Endothelial cell of umbilical vein (primary cell): ENCODE data around the gene CYFIP2. TPM values are rescaled to one million over a fixed set of nuclear protein-coding genes. Genes with fewer than 3 reads are reported as not detected.

ENCODE experiments used
- BruUV-seq: library from RNA; stranded (reverse); fragments of 400-500 nt; replicated peaks from 2 replicates; lab custom pipeline; 2021; lab: Mats Ljungman, UMichigan
- CTCF ChIA-PET: fragments of 300-600, 350-600 bp; sonication (Branson Sonifier 250); formaldehyde crosslinking; loops from one replicate; lab custom pipeline; 2021; ENCODE audit warnings: antibody characterized with exemption, inconsistent platforms; lab: Charles Lee
- POLR2A ChIA-PET: fragments of 300-600, 350-600 bp; sonication (Branson Sonifier 250); formaldehyde crosslinking; loops from one replicate; lab custom pipeline; 2021; ENCODE audit warnings: antibody characterized with exemption, inconsistent platforms; lab: Charles Lee
- DNase-seq: peaks from one replicate; pipeline ENCODE4 v3.0.0-alpha.2; 2011; ENCODE audit warnings: low read depth, low spot score
- FAIRE-seq: peaks from 2 replicates; lab custom pipeline; 2011; peaks lifted over from hg19 to GRCh38; lab: Jason Lieb, UNC
- H2AFZ ChIP-seq: 2 replicates; pipeline ENCODE4 v1.6.0; 2012; ENCODE audit warnings: low read depth, low read length, control low read depth, inconsistent platforms
- H3K27ac ChIP-seq: 2 replicates; pipeline ENCODE4 v1.5.1; 2011; ENCODE audit warnings: low read depth, mild to moderate bottlenecking, control low read depth, low read length, moderate library complexity; ENCODE audit not compliant: insufficient read depth
- H3K27me3 ChIP-seq, 2 experiments: 2 replicates each; pipeline versions ENCODE4 v1.6.0 to v1.6.1; 2011; ENCODE audit warnings: low read length in 2 of 2, mixed read lengths in 1 of 2; ENCODE audit not compliant: control insufficient read depth in 2 of 2, insufficient read depth in 2 of 2
- H3K36me3 ChIP-seq, 2 experiments: 2 replicates in 1 of 2; 3 replicates in 1 of 2; pipeline ENCODE4 v1.5.1; 2011; ENCODE audit warnings: low read length in 2 of 2, mild to moderate bottlenecking in 1 of 2, moderate library complexity in 1 of 2; ENCODE audit not compliant: control insufficient read depth in 2 of 2, insufficient read depth in 2 of 2; ENCODE audit errors: extremely low read depth in 1 of 2
- H3K4me1 ChIP-seq: 3 replicates; pipeline ENCODE4 v1.5.1; 2011; ENCODE audit warnings: mild to moderate bottlenecking, low read length; ENCODE audit not compliant: control insufficient read depth, insufficient read depth; ENCODE audit errors: extremely low read depth
- H3K4me2 ChIP-seq: 2 replicates; pipeline ENCODE4 v1.6.1; 2011; ENCODE audit warnings: low read length, control low read depth, mixed read lengths; ENCODE audit not compliant: insufficient read depth
- H3K4me3 ChIP-seq, 3 experiments: fragments of 200-600 bp in 1 of 3; sonication (generic), shearing (Covaris generic) in 1 of 3; replicated peaks in 1 of 3; 2 replicates each; pipeline ENCODE4 v1.5.1; 2011 to 2016; ENCODE audit warnings: control low read depth in 3 of 3, low read length in 3 of 3, mild to moderate bottlenecking in 2 of 3, inconsistent platforms in 1 of 3, low read depth in 1 of 3, moderate library complexity in 1 of 3; ENCODE audit not compliant: insufficient read depth in 1 of 3
- H3K79me2 ChIP-seq: 2 replicates; pipeline ENCODE4 v1.6.0; 2012; ENCODE audit warnings: low read length, inconsistent platforms; ENCODE audit not compliant: control insufficient read depth, insufficient read depth
- H3K9ac ChIP-seq: replicated peaks from 2 replicates; pipeline ENCODE3; 2011; ENCODE audit warnings: low read length, control low read depth; ENCODE audit not compliant: insufficient read depth; ENCODE audit errors: extremely low read depth
- H3K9me1 ChIP-seq: replicated peaks from 3 replicates; pipeline ENCODE4 v1.6.0; 2011; ENCODE audit warnings: mild to moderate bottlenecking, low read length; ENCODE audit not compliant: control insufficient read depth, insufficient read depth; ENCODE audit errors: extremely low read depth
- H3K9me3 ChIP-seq: replicated peaks from 2 replicates; pipeline ENCODE4 v1.5.1; 2012; ENCODE audit warnings: low read length, inconsistent platforms; ENCODE audit not compliant: control insufficient read depth, insufficient read depth
- H4K20me1 ChIP-seq: replicated peaks from 2 replicates; pipeline ENCODE3; 2011; ENCODE audit warnings: mild to moderate bottlenecking, low read length; ENCODE audit not compliant: control insufficient read depth, insufficient read depth; ENCODE audit errors: extremely low read depth
- EZH2 ChIP-seq: IDR thresholded peaks from 2 replicates; pipeline ENCODE4 v1.6.1; 2012; ENCODE audit warnings: borderline replicate concordance, low read depth, mild to moderate bottlenecking, moderate library complexity, low read length, inconsistent platforms; ENCODE audit not compliant: severe bottlenecking
- FOS ChIP-seq: IDR thresholded peaks from 2 replicates; pipeline ENCODE4 v1.6.1; 2011; ENCODE audit warnings: mild to moderate bottlenecking, low read length, moderate library complexity, borderline replicate concordance; ENCODE audit not compliant: insufficient read depth
- GATA2 ChIP-seq: IDR thresholded peaks from 2 replicates; pipeline ENCODE4 v1.7.0; 2011; ENCODE audit warnings: low read depth, mild to moderate bottlenecking, moderate library complexity, mixed read lengths, low read length; ENCODE audit not compliant: insufficient read length, insufficient read depth
- JUN ChIP-seq: IDR thresholded peaks from 2 replicates; pipeline ENCODE4 v1.6.1; 2011; ENCODE audit warnings: borderline replicate concordance, low read depth; ENCODE audit not compliant: insufficient read length, insufficient read depth
- MYC ChIP-seq: IDR thresholded peaks from one replicate; pipeline ENCODE4 v1.6.1; 2011; ENCODE audit warnings: mild to moderate bottlenecking, low read depth, low read length
- POLR2A ChIP-seq: IDR thresholded peaks from 2 replicates; pipeline ENCODE4 v1.6.1; 2012; ENCODE audit warnings: low read depth, mild to moderate bottlenecking, control low read depth, low read length
- POLR2AphosphoS5 ChIP-seq: IDR thresholded peaks from 2 replicates; pipeline ENCODE4 v1.6.1; 2012; ENCODE audit warnings: low read depth, mild to moderate bottlenecking, control low read depth, low read length, moderate library complexity; ENCODE audit not compliant: insufficient read depth
- dilution Hi-C: fragments of 300-500 bp; cut with MboI; formaldehyde crosslinking; loops from one replicate; pipeline ENCODE4 v1.15.0; 2019; ENCODE audit warnings: low sequenced_read_pairs; ENCODE audit not compliant: extremely low pct_ligation_motif_present
- intact Hi-C: fragments of 100-400 bp; cut with micrococcal nuclease; formaldehyde crosslinking; loops from one replicate; pipeline ENCODE4 v1.10.0; 2022
- polyA plus RNA-seq, 4 experiments: library from polyadenylated mRNA; depleted of rRNA in 3 of 4; stranded (reverse) in 3 of 4; unstranded in 1 of 4; fragments of >200 nt; gene quantifications; 2 replicates each; pipeline versions ENCODE4 v1.2.1 to v1.2.3, GENCODE V29; 2011 to 2012; ENCODE audit warnings: missing spikeins in 1 of 4
- total RNA-seq: library from RNA; stranded (reverse); gene quantifications from 2 replicates; pipeline ENCODE4 v1.2.3, GENCODE V29; 2021
- TF ChIP-seq, protein P1 (sequence below): IDR thresholded peaks from 2 replicates; pipeline ENCODE4 v1.6.1; 2011; ENCODE audit not compliant: insufficient read depth, insufficient read length
- TF ChIP-seq, protein P2 (sequence below), 2 donors: IDR thresholded peaks; 1 replicate in 1 of 2; 2 replicates in 1 of 2; pipeline ENCODE4 v1.5.1; 2011; ENCODE audit warnings: low read length in 2 of 2, mild to moderate bottlenecking in 2 of 2, moderate library complexity in 2 of 2, control low read depth in 1 of 2, inconsistent platforms in 1 of 2, low read depth in 1 of 2; ENCODE audit not compliant: insufficient read depth in 1 of 2; ENCODE audit errors: extremely low read depth in 1 of 2

Gene CYFIP2
- total and polyA plus RNA-seq, 2 donors (not counting 3 experiments of a cell fraction or from before 2014, with no cell fraction given): 9.2 to 22.4 TPM

DNA sequence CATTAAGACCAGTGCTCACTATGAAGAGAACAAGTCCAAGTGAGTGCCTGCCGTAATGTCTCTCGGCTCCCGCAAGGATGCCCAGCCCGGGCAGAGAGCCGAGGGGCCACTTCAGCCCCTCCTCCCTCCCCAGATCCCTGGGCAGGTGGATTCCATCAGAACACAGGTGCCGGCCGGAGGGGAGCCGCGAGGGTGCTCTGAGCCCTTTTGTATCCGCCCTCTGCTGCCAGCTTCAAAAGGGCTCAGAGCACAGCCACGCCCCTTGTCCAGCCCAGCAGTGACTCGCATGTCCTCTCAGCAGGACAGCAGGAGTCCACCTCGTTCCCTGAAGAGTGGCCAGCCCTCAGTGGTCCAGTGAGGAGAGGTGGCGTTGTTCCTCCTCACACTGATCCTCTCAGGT, 43.9 kb downstream of the CYFIP2 start:
- Histone ChIP-seq H3K4me1 (no peaks in the 10 kb centered on the region), H3K9ac (no peak overlapping the region), H2AFZ (no peak overlapping the region), H3K79me2 (no peaks in the 10 kb centered on the region), H3K4me3 (no peak overlapping the region), H3K4me2 (no peak overlapping the region), H4K20me1 (no peaks in the 10 kb centered on the region), H3K9me1 (no peaks in the 10 kb centered on the region), H3K36me3 (no peaks in the 10 kb centered on the region), H3K27ac (no peak overlapping the region), H3K9me3 (no peaks in the 10 kb centered on the region), H3K27me3 (no peaks in the 10 kb centered on the region)
- ChIA-PET POLR2A (no interaction called here), CTCF (interaction anchor here (5.8 kb wide), 1 partner anchor 55 kb away, joined by 29 read pairs; no protein-coding TSS in a partner anchor)
- DNase-seq (no peak), FAIRE-seq (no peak)
- BruUV-seq: no TSS peak
- intact Hi-C loops: no loop called here
- no peak for TF ChIP-seq EZH2
- TF ChIP-seq FOS: no peak
- no peak for TF ChIP-seq POLR2A
- TF ChIP-seq JUN: no peak
- no peak for TF ChIP-seq MYC
- TF ChIP-seq, protein P1, sequence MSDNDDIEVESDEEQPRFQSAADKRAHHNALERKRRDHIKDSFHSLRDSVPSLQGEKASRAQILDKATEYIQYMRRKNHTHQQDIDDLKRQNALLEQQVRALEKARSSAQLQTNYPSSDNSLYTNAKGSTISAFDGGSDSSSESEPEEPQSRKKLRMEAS: no peak
- TF ChIP-seq, protein P2, sequence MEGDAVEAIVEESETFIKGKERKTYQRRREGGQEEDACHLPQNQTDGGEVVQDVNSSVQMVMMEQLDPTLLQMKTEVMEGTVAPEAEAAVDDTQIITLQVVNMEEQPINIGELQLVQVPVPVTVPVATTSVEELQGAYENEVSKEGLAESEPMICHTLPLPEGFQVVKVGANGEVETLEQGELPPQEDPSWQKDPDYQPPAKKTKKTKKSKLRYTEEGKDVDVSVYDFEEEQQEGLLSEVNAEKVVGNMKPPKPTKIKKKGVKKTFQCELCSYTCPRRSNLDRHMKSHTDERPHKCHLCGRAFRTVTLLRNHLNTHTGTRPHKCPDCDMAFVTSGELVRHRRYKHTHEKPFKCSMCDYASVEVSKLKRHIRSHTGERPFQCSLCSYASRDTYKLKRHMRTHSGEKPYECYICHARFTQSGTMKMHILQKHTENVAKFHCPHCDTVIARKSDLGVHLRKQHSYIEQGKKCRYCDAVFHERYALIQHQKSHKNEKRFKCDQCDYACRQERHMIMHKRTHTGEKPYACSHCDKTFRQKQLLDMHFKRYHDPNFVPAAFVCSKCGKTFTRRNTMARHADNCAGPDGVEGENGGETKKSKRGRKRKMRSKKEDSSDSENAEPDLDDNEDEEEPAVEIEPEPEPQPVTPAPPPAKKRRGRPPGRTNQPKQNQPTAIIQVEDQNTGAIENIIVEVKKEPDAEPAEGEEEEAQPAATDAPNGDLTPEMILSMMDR (IDR thresholded peaks at IDR 0.05; ENCODE audit: extremely low read depth in 1 of 2, insufficient read depth in 1 of 2, low read depth in 1 of 2, low read length in 2 of 2): no peak
- no peak for TF ChIP-seq POLR2AphosphoS5
- TF ChIP-seq GATA2: no peak
- dilution Hi-C loops: no loop called here
